C4-2B (cell line): Measurements from ENCODE around the gene PDCD11.

Experiments
- H3K27ac ChIP-seq: fragments of 450-650 bp; 2 replicates; pipeline ENCODE4 v1.5.1; 2017
- ZFX ChIP-seq: fragments of 450-650 bp; IDR thresholded peaks from 2 replicates; pipeline ENCODE4 v1.6.1; 2017
- TF ChIP-seq, protein P1 (sequence below): fragments of 450-650 bp; conservative IDR thresholded peaks from 2 replicates; pipeline ENCODE4 v1.5.1; 2017; ENCODE audit warnings: mild to moderate bottlenecking

Gene PDCD11

GRCh38 chr10:103367379-103367781 lies 29.0 kb upstream of the PDCD11 start:
- peak overlapping the region; percentile 94 for H3K27ac ChIP-seq
- TF ChIP-seq ZFX: no peak
- TF ChIP-seq, protein P1, sequence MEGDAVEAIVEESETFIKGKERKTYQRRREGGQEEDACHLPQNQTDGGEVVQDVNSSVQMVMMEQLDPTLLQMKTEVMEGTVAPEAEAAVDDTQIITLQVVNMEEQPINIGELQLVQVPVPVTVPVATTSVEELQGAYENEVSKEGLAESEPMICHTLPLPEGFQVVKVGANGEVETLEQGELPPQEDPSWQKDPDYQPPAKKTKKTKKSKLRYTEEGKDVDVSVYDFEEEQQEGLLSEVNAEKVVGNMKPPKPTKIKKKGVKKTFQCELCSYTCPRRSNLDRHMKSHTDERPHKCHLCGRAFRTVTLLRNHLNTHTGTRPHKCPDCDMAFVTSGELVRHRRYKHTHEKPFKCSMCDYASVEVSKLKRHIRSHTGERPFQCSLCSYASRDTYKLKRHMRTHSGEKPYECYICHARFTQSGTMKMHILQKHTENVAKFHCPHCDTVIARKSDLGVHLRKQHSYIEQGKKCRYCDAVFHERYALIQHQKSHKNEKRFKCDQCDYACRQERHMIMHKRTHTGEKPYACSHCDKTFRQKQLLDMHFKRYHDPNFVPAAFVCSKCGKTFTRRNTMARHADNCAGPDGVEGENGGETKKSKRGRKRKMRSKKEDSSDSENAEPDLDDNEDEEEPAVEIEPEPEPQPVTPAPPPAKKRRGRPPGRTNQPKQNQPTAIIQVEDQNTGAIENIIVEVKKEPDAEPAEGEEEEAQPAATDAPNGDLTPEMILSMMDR: no peak

GRCh38 chr10:103367782-103368518 lies 28.5 kb upstream of the PDCD11 start, which contains the start of gene TAF5:
Gene TAF5, plus strand, starts transcription at chr10:103367976. Its CDS starts 14 bp downstream, at chr10:103367990.
- H3K27ac ChIP-seq: peak within 1 kb of the TSS; percentile 94
- TF ChIP-seq, protein P1: no peak
- TF ChIP-seq ZFX: peak; percentile 71; the same call in 1 of the 2 replicates

GRCh38 chr10:103373544-103373943 lies 22.9 kb upstream of the PDCD11 start:
- TF ChIP-seq, protein P1: no peak
- TF ChIP-seq ZFX: no peak
- H3K27ac ChIP-seq: no peak overlapping the region

DNA sequence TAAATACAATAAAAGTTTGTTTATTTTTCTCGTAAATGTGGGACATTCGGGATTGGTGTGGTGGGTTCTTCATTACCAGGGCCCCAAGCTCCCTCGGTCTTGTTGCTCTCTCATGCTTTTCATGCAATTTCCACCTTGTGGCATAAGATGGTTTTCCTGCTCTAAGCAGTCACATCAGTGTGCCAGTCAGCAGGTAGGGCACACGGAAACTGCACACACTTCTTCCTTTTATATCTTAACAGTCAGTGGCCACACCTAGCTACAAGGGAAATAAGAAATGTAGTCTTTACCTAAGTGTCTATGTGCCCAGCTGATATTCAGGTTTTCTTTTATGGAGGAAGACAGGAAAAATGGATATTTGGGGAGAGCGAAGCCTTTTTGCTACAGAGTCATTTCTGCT lies 22.2 kb upstream of the PDCD11 start:
- no peak for TF ChIP-seq ZFX
- TF ChIP-seq, protein P1: no peak
- H3K27ac ChIP-seq: no peak overlapping the region

DNA sequence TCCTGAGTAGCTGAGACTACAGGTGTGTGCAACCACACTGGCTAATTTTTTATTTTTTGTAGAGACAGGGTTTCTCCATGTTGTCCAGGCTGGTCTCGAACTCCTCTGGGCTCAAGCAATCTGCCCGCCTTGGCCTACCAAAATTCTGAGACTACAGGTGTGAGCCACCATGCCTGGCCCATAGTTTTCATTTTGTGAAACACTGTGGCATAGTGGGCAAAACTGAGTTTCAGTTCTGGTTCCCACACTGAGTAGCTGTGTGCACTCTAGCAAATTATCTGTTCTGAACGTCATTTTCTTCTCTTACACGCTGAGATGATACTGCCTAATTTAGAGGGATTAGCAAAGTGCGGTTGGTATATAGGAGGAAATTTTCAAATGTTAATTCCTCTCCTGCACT lies 13.7 kb upstream of the PDCD11 start:
- TF ChIP-seq, protein P1: no peak
- TF ChIP-seq ZFX: no peak
- no peak overlapping the region for H3K27ac ChIP-seq

- no peak overlapping the region for H3K27ac ChIP-seq
- TF ChIP-seq ZFX: no peak
- TF ChIP-seq, protein P1: no peak
These were observed 2.2 kb upstream of the PDCD11 start for GRCh38 chr10:103394180-103394579.

DNA sequence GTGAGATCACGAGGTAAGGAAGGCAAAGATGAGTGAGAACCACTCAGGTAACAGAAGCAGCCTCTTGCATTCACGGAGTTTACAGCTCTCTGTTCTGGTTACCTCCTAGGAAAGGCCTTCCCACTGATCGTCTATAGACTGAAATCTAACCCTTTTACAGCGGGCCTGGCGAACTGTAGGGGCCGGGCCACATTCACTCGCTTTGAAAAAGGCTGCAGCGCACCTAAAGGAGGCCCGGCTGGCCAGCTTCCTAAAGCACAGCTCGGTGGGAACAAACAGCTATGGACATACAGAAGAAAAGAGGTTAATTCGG lies 716 bp upstream of the PDCD11 start:
- TF ChIP-seq, protein P1: no peak
- TF ChIP-seq ZFX: peak; percentile 60; the same call in 1 of the 2 replicates
- peak overlapping the region; percentile 94 for H3K27ac ChIP-seq
